ENCODE results near the gene ACTRT2. TPM values are rescaled to one million over a fixed set of nuclear protein-coding genes. Genes with fewer than 3 reads are reported as not detected.

Gene ACTRT2
- total and polyA plus RNA-seq, 2 donors (not counting 3 experiments of a cell fraction or from before 2014, with no cell fraction given) = not detected

GRCh38 chr1:2979191-2980072 lies 41.8 kb upstream of the ACTRT2 start:
- ChIA-PET POLR2A (no interaction called here), CTCF (no interaction called here)
- no TSS peak for BruUV-seq (replicated peaks)
- Histone ChIP-seq H3K79me2 (ENCODE audit: control insufficient read depth, insufficient read depth, low read length) (no peaks in the 10 kb centered on the region), H2AFZ (ENCODE audit: low read depth, low read length) (no peak overlapping the region), H3K27ac (ENCODE audit: insufficient read depth, low read depth, low read length) (no peak overlapping the region), H3K4me1 (ENCODE audit: control insufficient read depth, extremely low read depth, insufficient read depth, low read length) (no peaks in the 10 kb centered on the region), H3K4me2 (ENCODE audit: insufficient read depth, low read length) (no peak overlapping the region), H3K27me3 (ENCODE audit: control insufficient read depth in 2 of 2, insufficient read depth in 2 of 2, low read length in 2 of 2) (no peaks in the 10 kb centered on the region), H3K9me3 (replicated peaks; ENCODE audit: control insufficient read depth, insufficient read depth, low read length) (no peaks in the 10 kb centered on the region), H3K36me3 (ENCODE audit: control insufficient read depth in 2 of 2, extremely low read depth in 1 of 2, insufficient read depth in 2 of 2, low read length in 2 of 2) (no peaks in the 10 kb centered on the region), H3K4me3 (replicated peaks in 1 of 3; ENCODE audit: insufficient read depth in 1 of 3, low read depth in 1 of 3, low read length in 3 of 3) (no peak overlapping the region), H3K9ac (replicated peaks; ENCODE audit: extremely low read depth, insufficient read depth, low read length) (no peak overlapping the region), H3K9me1 (replicated peaks; ENCODE audit: control insufficient read depth, extremely low read depth, insufficient read depth, low read length) (no peaks in the 10 kb centered on the region), H4K20me1 (replicated peaks; ENCODE audit: control insufficient read depth, extremely low read depth, insufficient read depth, low read length) (no peaks in the 10 kb centered on the region)
- DNase-seq (ENCODE audit: low read depth, low spot score) (no peak), FAIRE-seq (no peak)
- dilution Hi-C loops (cut with MboI; ENCODE audit: extremely low pct_ligation_motif_present, low sequenced_read_pairs) (no loop called here), intact Hi-C loops (cut with micrococcal nuclease) (no loop called here)
- TF ChIP-seq, protein P1, sequence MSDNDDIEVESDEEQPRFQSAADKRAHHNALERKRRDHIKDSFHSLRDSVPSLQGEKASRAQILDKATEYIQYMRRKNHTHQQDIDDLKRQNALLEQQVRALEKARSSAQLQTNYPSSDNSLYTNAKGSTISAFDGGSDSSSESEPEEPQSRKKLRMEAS (IDR thresholded peaks at IDR 0.05; ENCODE audit: insufficient read depth, insufficient read length) = no peak
- TF ChIP-seq POLR2A (IDR thresholded peaks at IDR 0.05; ENCODE audit: low read depth, low read length) (no peak), EZH2 (IDR thresholded peaks at IDR 0.05; ENCODE audit: borderline replicate concordance, low read depth, low read length, severe bottlenecking) (no peak), POLR2AphosphoS5 (IDR thresholded peaks at IDR 0.05; ENCODE audit: insufficient read depth, low read depth, low read length) (no peak), MYC (IDR thresholded peaks at IDR 0.05; ENCODE audit: low read depth, low read length) (no peak), GATA2 (IDR thresholded peaks at IDR 0.05; ENCODE audit: insufficient read depth, insufficient read length, low read depth, low read length) (no peak), JUN (IDR thresholded peaks at IDR 0.05; ENCODE audit: borderline replicate concordance, insufficient read depth, insufficient read length, low read depth) (no peak), CTCF (IDR thresholded peaks at IDR 0.05; ENCODE audit: extremely low read depth in 1 of 2, insufficient read depth in 1 of 2, low read depth in 1 of 2, low read length in 2 of 2) (no peak), FOS (IDR thresholded peaks at IDR 0.05; ENCODE audit: borderline replicate concordance, insufficient read depth, low read length) (no peak)

Measured in endothelial cell of umbilical vein (primary cell).